Type B pancreatic cell (in vitro differentiated cells): Measurements from ENCODE around the gene SIRPB2. TPM values are rescaled to one million over a fixed set of nuclear protein-coding genes. Genes with fewer than 3 reads are reported as not detected.
"Not testable (repeated sequence)": the region's sequence is repeated elsewhere in the genome, so short reads cannot be mapped to it uniquely, and the experiment has no call there.

Source experiments
- DNase-seq: peaks from one replicate; pipeline ENCODE4 v3.0.0; 2021; ENCODE audit warnings: mixed read lengths; ENCODE audit not compliant: unreplicated experiment; ENCODE audit errors: extremely low spot score
- H3K27ac Mint-ChIP-seq: 2 replicates; pipeline ENCODE4 v1.8.0; 2021; ENCODE audit warnings: mild to moderate bottlenecking, mixed read lengths
- H3K27me3 Mint-ChIP-seq: 2 replicates; pipeline ENCODE4 v1.8.0; 2021; ENCODE audit warnings: mixed read lengths
- H3K36me3 Mint-ChIP-seq: 2 replicates; pipeline ENCODE4 v1.8.0; 2021; ENCODE audit warnings: mixed read lengths
- H3K4me1 Mint-ChIP-seq: one replicate; pipeline ENCODE4 v1.8.0; 2021; ENCODE audit warnings: mixed read lengths; ENCODE audit not compliant: unreplicated experiment
- H3K4me3 Mint-ChIP-seq: 2 replicates; pipeline ENCODE4 v1.8.0; 2021; ENCODE audit warnings: mild to moderate bottlenecking, mixed read lengths
- H3K9me3 Mint-ChIP-seq: 2 replicates; pipeline ENCODE4 v1.8.0; 2021; ENCODE audit warnings: mixed read lengths
- CTCF ChIP-seq: fragments of 200-600 bp; sonication (generic); conservative IDR thresholded peaks from 2 replicates; pipeline ENCODE4 v1.5.0; 2021; ENCODE audit warnings: antibody characterized with exemption, mild to moderate bottlenecking
- total RNA-seq: library from RNA; stranded (reverse); gene quantifications from 2 replicates; pipeline ENCODE4 v1.2.1, GENCODE V29; 2021; ENCODE audit warnings: low replicate concordance

SIRPB2 gene
- total RNA-seq, 1 donor from 2014 or later, result not detected

- H3K4me1 Mint-ChIP-seq, result peaks cover 6% of the 10 kb centered on the region
Observed at GRCh38 chr20:1499528-1500420, 8.6 kb upstream of the SIRPB2 start.

DNA sequence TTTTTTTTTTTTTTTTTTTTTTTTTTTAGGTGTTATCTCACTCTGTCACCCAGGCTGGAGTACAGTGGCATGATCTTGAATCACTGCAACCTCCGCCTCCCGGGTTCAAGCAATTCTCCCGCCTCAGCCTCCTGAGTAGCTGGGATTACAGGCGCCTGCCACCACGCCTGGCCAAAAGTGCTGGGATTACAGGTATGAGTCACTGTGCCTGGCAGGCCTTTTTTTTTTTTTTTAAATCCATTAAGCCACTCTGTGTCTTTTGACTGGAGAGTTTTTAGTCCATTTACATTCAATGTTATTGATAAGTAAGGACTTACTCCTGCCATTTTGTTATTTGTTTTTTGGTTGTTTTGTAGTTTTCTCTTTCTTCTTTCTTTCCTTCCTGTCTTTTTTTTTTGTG lies 6.2 kb upstream of the SIRPB2 start:
- not testable (repeated sequence) for H3K27ac Mint-ChIP-seq, H3K4me3 Mint-ChIP-seq, H3K9me3 Mint-ChIP-seq, H3K36me3 Mint-ChIP-seq, DNase-seq, H3K4me1 Mint-ChIP-seq
- H3K27me3 Mint-ChIP-seq, result peaks cover 36% of the 10 kb centered on the region

More at GRCh38 chr20:1499528-1500420, 8.6 kb upstream of the SIRPB2 start:
- no peak for DNase-seq
- Mint-ChIP-seq H3K27ac (peak overlapping the region; percentile 71), H3K4me3 (no peak overlapping the region), H3K9me3 (peaks cover 13% of the 10 kb centered on the region), H3K27me3 (peaks cover 25% of the 10 kb centered on the region), H3K36me3 (no peaks in the 10 kb centered on the region)
- no peak for TF ChIP-seq CTCF

DNA sequence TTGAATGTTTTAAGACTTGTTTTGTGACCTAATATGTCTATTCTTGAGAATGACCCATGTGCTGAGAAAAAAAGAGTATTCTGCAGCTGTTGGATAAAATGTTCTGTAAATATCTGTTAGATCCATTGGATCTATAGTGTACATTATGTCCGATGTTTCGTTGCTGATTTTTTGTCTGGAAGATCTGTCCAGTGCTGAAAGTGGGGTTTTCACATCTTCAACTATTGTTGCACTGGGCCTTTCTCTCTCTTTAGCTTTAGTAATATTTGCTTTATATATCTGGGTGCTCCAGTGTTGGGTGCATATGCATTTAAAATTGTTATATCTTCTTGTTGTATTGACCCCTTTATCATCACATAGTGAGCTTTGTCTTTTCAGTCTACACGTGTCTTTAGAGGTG lies 5.7 kb upstream of the SIRPB2 start:
- Mint-ChIP-seq H3K36me3 (no peaks in the 10 kb centered on the region), H3K27me3 (peaks cover 38% of the 10 kb centered on the region), H3K9me3 (peaks cover 9% of the 10 kb centered on the region), H3K4me1 (peaks cover 6% of the 10 kb centered on the region), H3K27ac (no peak overlapping the region), H3K4me3 (no peak overlapping the region)
- no peak for DNase-seq
- TF ChIP-seq CTCF, result no peak

GRCh38 chr20:1494436-1494835 lies 3.2 kb upstream of the SIRPB2 start:
- no peak overlapping the region for H3K27ac Mint-ChIP-seq
- no peak for TF ChIP-seq CTCF
- H3K4me1 Mint-ChIP-seq, result no peaks in the 10 kb centered on the region
- no peaks in the 10 kb centered on the region for H3K9me3 Mint-ChIP-seq
- H3K36me3 Mint-ChIP-seq, result no peaks in the 10 kb centered on the region
- H3K4me3 Mint-ChIP-seq, result no peak overlapping the region
- DNase-seq, result no peak
- peaks cover 51% of the 10 kb centered on the region for H3K27me3 Mint-ChIP-seq

GRCh38 chr20:1493536-1493935 lies 2.3 kb upstream of the SIRPB2 start:
- Mint-ChIP-seq H3K9me3 (no peaks in the 10 kb centered on the region), H3K4me3 (no peak overlapping the region), H3K36me3 (no peaks in the 10 kb centered on the region), H3K4me1 (no peaks in the 10 kb centered on the region), H3K27ac (no peak overlapping the region), H3K27me3 (peaks cover 58% of the 10 kb centered on the region)
- TF ChIP-seq CTCF, result no peak
- DNase-seq, result no peak

- no peak for DNase-seq
- no peak for TF ChIP-seq CTCF
- no peaks in the 10 kb centered on the region for H3K36me3 Mint-ChIP-seq
- H3K4me1 Mint-ChIP-seq, result no peaks in the 10 kb centered on the region
- H3K27me3 Mint-ChIP-seq, result peaks cover 67% of the 10 kb centered on the region
- H3K9me3 Mint-ChIP-seq, result no peaks in the 10 kb centered on the region
- H3K4me3 Mint-ChIP-seq, result no peak overlapping the region
- no peak overlapping the region for H3K27ac Mint-ChIP-seq
Observed at GRCh38 chr20:1491860-1492642, 831 bp upstream of the SIRPB2 start.
